Keratinocyte (primary cell): ENCODE results near the gene ZBED4. TPM values are rescaled to one million over a fixed set of nuclear protein-coding genes. Genes with fewer than 3 reads are reported as not detected.
"Not testable (repeated sequence)": the region's sequence is repeated elsewhere in the genome, so short reads cannot be mapped to it uniquely, and the experiment has no call there.

Experiments
- DNase-seq: peaks from one replicate; pipeline ENCODE4 v3.0.0-alpha.2; 2011; ENCODE audit warnings: low read depth, missing footprints, low spot score
- FAIRE-seq: peaks from 2 replicates; lab custom pipeline; 2011; peaks lifted over from hg19 to GRCh38; lab: Jason Lieb, UNC
- H2AFZ ChIP-seq: 2 replicates; pipeline ENCODE4 v1.6.0; 2012; ENCODE audit warnings: low read length, control low read depth, inconsistent platforms; ENCODE audit not compliant: control insufficient read depth
- H3K27ac ChIP-seq: 2 replicates; pipeline ENCODE4 v1.5.1; 2011; ENCODE audit warnings: low read length; ENCODE audit not compliant: control insufficient read depth, insufficient read depth
- H3K27me3 ChIP-seq: 3 replicates; pipeline ENCODE4 v1.6.0; 2011; ENCODE audit warnings: low read length; ENCODE audit not compliant: control insufficient read depth, insufficient read depth; ENCODE audit errors: extremely low read depth
- H3K36me3 ChIP-seq, 2 experiments: 2 replicates in 1 of 2; 3 replicates in 1 of 2; pipeline ENCODE4 v1.5.1; 2011; ENCODE audit warnings: low read length in 2 of 2, mild to moderate bottlenecking in 1 of 2; ENCODE audit not compliant: control insufficient read depth in 2 of 2, insufficient read depth in 2 of 2; ENCODE audit errors: extremely low read depth in 1 of 2
- H3K4me1 ChIP-seq: 3 replicates; pipeline ENCODE4 v1.5.1; 2011; ENCODE audit warnings: low read length; ENCODE audit not compliant: control insufficient read depth, insufficient read depth; ENCODE audit errors: extremely low read depth
- H3K4me2 ChIP-seq: 3 replicates; pipeline ENCODE4 v1.6.0; 2011; ENCODE audit warnings: low read depth, low read length; ENCODE audit not compliant: control insufficient read depth, insufficient read depth; ENCODE audit errors: extremely low read depth
- H3K4me3 ChIP-seq, 3 experiments: fragments of 200-600 bp in 1 of 3; sonication (generic) in 1 of 3; 2 replicates in 2 of 3; 3 replicates in 1 of 3; pipeline ENCODE4 v1.5.1; 2011 to 2016; ENCODE audit warnings: low read length in 3 of 3, mild to moderate bottlenecking in 3 of 3, control low read depth in 2 of 3, inconsistent platforms in 1 of 3, low read depth in 1 of 3, mixed read lengths in 1 of 3, mixed run types in 1 of 3, moderate library complexity in 1 of 3; ENCODE audit not compliant: control insufficient read depth in 2 of 3, insufficient read depth in 2 of 3; ENCODE audit errors: extremely low read depth in 1 of 3
- H3K79me2 ChIP-seq: 2 replicates; pipeline ENCODE4 v1.6.0; 2012; ENCODE audit warnings: low read length; ENCODE audit not compliant: control insufficient read depth, insufficient read depth
- H3K9ac ChIP-seq: 3 replicates; pipeline ENCODE4 v1.6.0; 2011; ENCODE audit warnings: low read length; ENCODE audit not compliant: control insufficient read depth, insufficient read depth; ENCODE audit errors: extremely low read depth
- H3K9me1 ChIP-seq: 3 replicates; pipeline ENCODE4 v1.6.0; 2011; ENCODE audit warnings: low read length; ENCODE audit not compliant: control insufficient read depth, insufficient read depth; ENCODE audit errors: extremely low read depth
- H3K9me3 ChIP-seq: 2 replicates; pipeline ENCODE4 v1.5.1; 2012; ENCODE audit warnings: low read depth, low read length; ENCODE audit not compliant: control insufficient read depth
- H4K20me1 ChIP-seq: 3 replicates; pipeline ENCODE4 v1.6.0; 2011; ENCODE audit warnings: low read length; ENCODE audit not compliant: control insufficient read depth, insufficient read depth; ENCODE audit errors: extremely low read depth
- CTCF ChIP-seq, 3 experiments: IDR thresholded peaks in 1 of 3; conservative IDR thresholded peaks in 1 of 3; optimal IDR thresholded peaks in 1 of 3; 2 replicates in 2 of 3; 3 replicates in 1 of 3; pipeline versions ENCODE3 to v1.5.1; 2011; ENCODE audit warnings: low read length in 3 of 3, mild to moderate bottlenecking in 3 of 3, moderate library complexity in 2 of 3, control low read depth in 1 of 3, inconsistent platforms in 1 of 3; ENCODE audit not compliant: insufficient read depth in 2 of 3; ENCODE audit errors: extremely low read depth in 1 of 3
- EZH2 ChIP-seq: IDR thresholded peaks from one replicate; pipeline ENCODE4 v1.6.1; 2012; ENCODE audit warnings: inconsistent platforms, mild to moderate bottlenecking, low read length, moderate library complexity
- dilution Hi-C: fragments of 300-500 bp; cut with MboI; formaldehyde crosslinking; loops from one replicate; pipeline ENCODE4 v1.7.0; 2020; ENCODE audit warnings: low sequenced_read_pairs; ENCODE audit not compliant: extremely low pct_ligation_motif_present
- polyA plus RNA-seq, 5 experiments: library from polyadenylated mRNA; depleted of rRNA in 3 of 5; stranded (reverse) in 3 of 5; stranded (forward) in 1 of 5; unstranded in 1 of 5; fragments of >200 nt; gene quantifications; 1 replicate in 1 of 5; 2 replicates in 3 of 5; 3 replicates in 1 of 5; pipeline versions ENCODE4 v1.2.1 to v1.2.3, GENCODE V29; 2011 to 2012; ENCODE audit warnings: missing spikeins in 2 of 5, low read depth in 1 of 5, low replicate concordance in 1 of 5

The ZBED4 gene
- polyA plus RNA-seq, 1 donor (not counting 4 experiments of a cell fraction or from before 2014, with no cell fraction given): 7.1 TPM

GRCh38 chr22:49817359-49817758, 36.3 kb upstream of the ZBED4 start:
- H3K4me1 ChIP-seq: no peaks in the 10 kb centered on the region
- H3K9me1 ChIP-seq: no peaks in the 10 kb centered on the region
- H3K27me3 ChIP-seq: no peaks in the 10 kb centered on the region
- dilution Hi-C loops: no loop called here
- DNase-seq (no peak), FAIRE-seq (no peak)
- no peak overlapping the region for H3K9ac ChIP-seq
- H2AFZ ChIP-seq: no peak overlapping the region
- peaks cover 96% of the 10 kb centered on the region for H3K79me2 ChIP-seq
- H3K9me3 ChIP-seq: no peaks in the 10 kb centered on the region
- no peak overlapping the region for H3K4me2 ChIP-seq
- H3K4me3 ChIP-seq: no peak overlapping the region
- H3K36me3 ChIP-seq: peaks cover 24 to 33% of the 10 kb centered on the region in 2 experiments
- H4K20me1 ChIP-seq: peaks cover 45% of the 10 kb centered on the region
- no peak overlapping the region for H3K27ac ChIP-seq
- TF ChIP-seq CTCF (optimal IDR thresholded peaks at IDR 0.05 in 1 of 3, IDR thresholded peaks at IDR 0.05 in 1 of 3, conservative IDR thresholded peaks at IDR 0.05 in 1 of 3; ENCODE audit: extremely low read depth in 1 of 3, insufficient read depth in 2 of 3, low read length in 3 of 3): no peak
- TF ChIP-seq EZH2: no peak

GRCh38 chr22:49820984-49821383, 32.7 kb upstream of the ZBED4 start:
- dilution Hi-C loops: no loop called here
- TF ChIP-seq EZH2: no peak
- no peak for TF ChIP-seq CTCF (optimal IDR thresholded peaks at IDR 0.05 in 1 of 3, IDR thresholded peaks at IDR 0.05 in 1 of 3, conservative IDR thresholded peaks at IDR 0.05 in 1 of 3; ENCODE audit: extremely low read depth in 1 of 3, insufficient read depth in 2 of 3, low read length in 3 of 3)
- H3K27me3 ChIP-seq: no peaks in the 10 kb centered on the region
- H3K36me3 ChIP-seq: peaks cover 35 to 37% of the 10 kb centered on the region in 2 experiments
- DNase-seq (no peak), FAIRE-seq (no peak)
- peaks cover 58% of the 10 kb centered on the region for H4K20me1 ChIP-seq
- H3K4me1 ChIP-seq: peaks cover 17% of the 10 kb centered on the region
- peaks cover 6% of the 10 kb centered on the region for H3K9me1 ChIP-seq
- no peak overlapping the region for H3K4me3 ChIP-seq
- no peak overlapping the region for H3K27ac ChIP-seq
- peaks cover 98% of the 10 kb centered on the region for H3K79me2 ChIP-seq
- no peaks in the 10 kb centered on the region for H3K9me3 ChIP-seq
- H3K9ac ChIP-seq: no peak overlapping the region
- no peak overlapping the region for H3K4me2 ChIP-seq
- H2AFZ ChIP-seq: no peak overlapping the region

GRCh38 chr22:49821741-49822140, 31.9 kb upstream of the ZBED4 start:
- dilution Hi-C loops, H2AFZ ChIP-seq, H3K9me3 ChIP-seq, H3K9me1 ChIP-seq, H3K4me3 ChIP-seq, H3K27me3 ChIP-seq, FAIRE-seq, DNase-seq, H3K4me2 ChIP-seq, H3K27ac ChIP-seq, H3K9ac ChIP-seq: not testable (repeated sequence)
- peaks cover 19% of the 10 kb centered on the region for H3K4me1 ChIP-seq
- H3K79me2 ChIP-seq: peaks cover 98% of the 10 kb centered on the region
- H4K20me1 ChIP-seq: peaks cover 57% of the 10 kb centered on the region
- peaks cover 34 to 35% of the 10 kb centered on the region in 2 experiments for H3K36me3 ChIP-seq
